Spinal cord (tissue), 10 donors: ENCODE measurements around the gene CMYA5. TPM values are rescaled to one million over a fixed set of nuclear protein-coding genes. Genes with fewer than 3 reads are reported as not detected.
A peak's percentile ranks its signal among the peaks of the same experiment; 100 is the strongest.

Source experiments
- DNase-seq, 6 donors: peaks; one replicate each; pipeline versions ENCODE4 v3.0.0 to v3.0.0-alpha.2; 2013 to 2015; ENCODE audit warnings: low spot score in 6 of 6, low read depth in 4 of 6
- H3K27ac ChIP-seq: one replicate; pipeline ENCODE4 v1.5.1; 2013; ENCODE audit warnings: low read depth, low read length, control low read depth
- H3K27me3 ChIP-seq: one replicate; pipeline ENCODE4 v1.6.1; 2013; ENCODE audit warnings: low read length; ENCODE audit not compliant: control insufficient read depth, insufficient read depth
- H3K36me3 ChIP-seq: one replicate; pipeline ENCODE4 v1.6.1; 2013; ENCODE audit warnings: low read length; ENCODE audit not compliant: control insufficient read depth, insufficient read depth
- H3K4me1 ChIP-seq: one replicate; pipeline ENCODE4 v1.6.1; 2013; ENCODE audit warnings: low read length; ENCODE audit not compliant: control insufficient read depth, insufficient read depth
- H3K4me3 ChIP-seq: one replicate; pipeline ENCODE4 v1.5.1; 2013; ENCODE audit warnings: low read depth, low read length, control low read depth
- H3K9me3 ChIP-seq: one replicate; pipeline ENCODE4 v1.6.1; 2013; ENCODE audit warnings: low read length; ENCODE audit not compliant: control insufficient read depth, insufficient read depth
- WGBS: methylation state at CpG from one replicate; pipeline ENCODE4 v1.1.5; 2013; ENCODE audit warnings: missing lambda C conversion rate; ENCODE audit not compliant: insufficient coverage; 5-methylcytosine and 5-hydroxymethylcytosine counted together
- polyA plus RNA-seq, 2 donors: library from polyadenylated mRNA; unstranded; fragments of 120-200 nt; gene quantifications; one replicate each; pipeline ENCODE4 v1.2.1, GENCODE V29; 2013; ENCODE audit not compliant: insufficient read length in 2 of 2
- total RNA-seq, 2 donors: library from RNA; depleted of rRNA in 1 of 2; stranded (reverse); fragments of 120-200 nt in 1 of 2; fragments of >200 nt in 1 of 2; gene quantifications; one replicate each; pipeline versions ENCODE4 v1.2.3 to v1.2.4, GENCODE V29; 2013 to 2014
- donor health status: healthy.

CMYA5 gene
- total and polyA plus RNA-seq, 4 donors: 4.0 to 9.2 (median 4.6) TPM

- Histone ChIP-seq H3K27ac (no peak overlapping the region), H3K4me1 (no peaks in the 10 kb centered on the region), H3K27me3 (no peaks in the 10 kb centered on the region), H3K36me3 (no peaks in the 10 kb centered on the region), H3K4me3 (no peak overlapping the region), H3K9me3 (no peaks in the 10 kb centered on the region)
- DNase-seq: no peak
- 90% methylated on average over 5 of the region's 7 CpGs for WGBS
Measured at GRCh38 chr5:79798893-79799590, 109.4 kb downstream of the CMYA5 start.

GRCh38 chr5:79800979-79801827 lies 111.6 kb downstream of the CMYA5 start:
- WGBS: 95% methylated on average over 7 of the region's 8 CpGs
- no peak overlapping the region for H3K4me3 ChIP-seq
- no peaks in the 10 kb centered on the region for H3K9me3 ChIP-seq
- no peaks in the 10 kb centered on the region for H3K27me3 ChIP-seq
- DNase-seq: no peak
- no peak overlapping the region for H3K27ac ChIP-seq
- H3K4me1 ChIP-seq: no peaks in the 10 kb centered on the region
- H3K36me3 ChIP-seq: no peaks in the 10 kb centered on the region

GRCh38 chr5:79802406-79802805 lies 112.8 kb downstream of the CMYA5 start:
- no peaks in the 10 kb centered on the region for H3K36me3 ChIP-seq
- WGBS: no CpG with 5 or more reads among the region's 1 CpG

DNA sequence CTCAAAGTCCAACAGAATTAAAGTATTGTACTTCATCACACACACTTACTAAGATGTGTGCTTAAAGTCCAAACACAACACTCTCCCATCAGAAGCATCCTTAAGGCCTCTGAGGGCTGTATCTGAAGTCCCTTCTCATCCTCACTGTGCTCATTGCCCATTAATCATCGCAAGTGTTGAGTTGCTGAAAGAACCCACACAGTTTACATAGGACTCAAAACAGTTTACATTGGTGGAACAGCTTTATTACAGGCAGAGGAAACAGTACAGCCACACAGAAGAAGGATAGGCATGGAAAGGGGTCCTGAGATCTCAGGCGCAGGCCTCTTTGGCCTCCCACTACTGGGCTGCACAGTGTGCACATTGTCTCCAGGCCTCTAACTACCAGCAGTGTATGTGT lies 113.4 kb downstream of the CMYA5 start:
- Histone ChIP-seq H3K27me3 (no peaks in the 10 kb centered on the region), H3K4me3 (no peak overlapping the region), H3K27ac (no peak overlapping the region), H3K4me1 (peaks cover 10% of the 10 kb centered on the region), H3K36me3 (no peaks in the 10 kb centered on the region), H3K9me3 (no peaks in the 10 kb centered on the region)
- DNase-seq: peak in 1 of 6 donors; percentile 25
- 30% methylated on average over 2 of the region's 2 CpGs for WGBS

More at GRCh38 chr5:79802406-79802805, 112.8 kb downstream of the CMYA5 start:
- Histone ChIP-seq H3K4me3 (no peak overlapping the region), H3K27ac (no peak overlapping the region), H3K4me1 (peaks cover 8% of the 10 kb centered on the region), H3K27me3 (no peaks in the 10 kb centered on the region), H3K9me3 (no peaks in the 10 kb centered on the region)
- DNase-seq: no peak

- Histone ChIP-seq H3K9me3 (no peaks in the 10 kb centered on the region), H3K4me3 (no peak overlapping the region), H3K36me3 (no peaks in the 10 kb centered on the region), H3K27ac (peak overlapping the region; percentile 78), H3K27me3 (no peaks in the 10 kb centered on the region), H3K4me1 (peaks cover 10% of the 10 kb centered on the region)
- 34% methylated on average over 3 of the region's 3 CpGs for WGBS
- DNase-seq: peak in 4 of 6 donors; percentile 15 to 76 (median 50)
Measured at GRCh38 chr5:79806741-79807140, 117.1 kb downstream of the CMYA5 start.

DNA sequence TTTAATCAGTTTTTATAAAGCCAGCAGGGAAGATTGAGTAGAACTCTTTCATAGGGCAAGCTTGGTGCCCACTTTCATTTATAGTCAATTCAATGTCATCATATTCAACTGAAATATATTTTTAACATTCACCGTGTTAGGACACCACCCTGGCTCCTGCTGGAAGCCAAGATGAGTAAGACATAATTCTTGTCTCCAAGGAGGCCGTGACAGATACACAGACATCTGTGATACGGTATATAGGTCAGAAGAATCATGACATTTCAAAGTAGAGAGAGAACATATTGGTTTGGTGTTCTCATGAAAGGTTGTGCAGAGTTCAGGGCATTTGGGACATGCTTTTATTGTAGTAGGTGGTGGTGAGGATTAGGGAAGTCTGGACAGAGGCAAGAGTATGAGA lies 120.1 kb downstream of the CMYA5 start:
- Histone ChIP-seq H3K9me3 (no peaks in the 10 kb centered on the region), H3K36me3 (no peaks in the 10 kb centered on the region), H3K4me1 (peaks cover 10% of the 10 kb centered on the region), H3K4me3 (no peak overlapping the region), H3K27me3 (no peaks in the 10 kb centered on the region), H3K27ac (no peak overlapping the region)
- DNase-seq: no peak
- WGBS: 86% methylated on average over 2 of the region's 3 CpGs

GRCh38 chr5:79811081-79811480 lies 121.4 kb downstream of the CMYA5 start:
- no peaks in the 10 kb centered on the region for H3K9me3 ChIP-seq
- peaks cover 10% of the 10 kb centered on the region for H3K4me1 ChIP-seq
- no peaks in the 10 kb centered on the region for H3K36me3 ChIP-seq
- no peak overlapping the region for H3K4me3 ChIP-seq
- DNase-seq: no peak
- H3K27me3 ChIP-seq: no peaks in the 10 kb centered on the region
- 85% methylated on average over 2 of the region's 2 CpGs for WGBS
- no peak overlapping the region for H3K27ac ChIP-seq

DNA sequence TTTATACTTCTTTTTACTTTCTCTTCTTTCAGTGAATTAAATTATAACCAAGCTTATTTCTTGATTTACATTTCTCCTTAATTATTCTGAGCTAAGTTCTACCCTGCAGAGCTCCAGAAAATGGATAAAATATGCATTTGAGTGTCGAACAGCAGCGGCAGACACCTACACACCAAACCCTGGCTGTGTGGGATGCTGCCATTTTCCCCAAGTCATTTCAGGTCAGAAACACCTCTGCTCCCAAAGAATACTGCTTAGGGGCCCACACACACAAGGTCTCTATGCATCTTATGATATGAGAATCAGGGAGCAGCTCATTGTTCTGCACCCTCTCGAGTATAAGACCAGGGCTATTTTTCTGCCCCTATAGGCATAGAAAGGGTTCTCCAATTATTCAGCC lies 122.3 kb downstream of the CMYA5 start:
- Histone ChIP-seq H3K36me3 (no peaks in the 10 kb centered on the region), H3K27me3 (no peaks in the 10 kb centered on the region), H3K4me3 (no peak overlapping the region), H3K4me1 (peaks cover 4% of the 10 kb centered on the region), H3K27ac (no peak overlapping the region), H3K9me3 (no peaks in the 10 kb centered on the region)
- no peak for DNase-seq
- WGBS: 49% methylated on average over 2 of the region's 3 CpGs

- no peak overlapping the region for H3K4me3 ChIP-seq
- no CpG with 5 or more reads among the region's 2 CpGs for WGBS
- H3K27me3 ChIP-seq: no peaks in the 10 kb centered on the region
- no peak overlapping the region for H3K27ac ChIP-seq
- no peaks in the 10 kb centered on the region for H3K36me3 ChIP-seq
- H3K4me1 ChIP-seq: no peaks in the 10 kb centered on the region
- DNase-seq: no peak
- no peaks in the 10 kb centered on the region for H3K9me3 ChIP-seq
Measured at GRCh38 chr5:79814699-79815098, 125.1 kb downstream of the CMYA5 start.

DNA sequence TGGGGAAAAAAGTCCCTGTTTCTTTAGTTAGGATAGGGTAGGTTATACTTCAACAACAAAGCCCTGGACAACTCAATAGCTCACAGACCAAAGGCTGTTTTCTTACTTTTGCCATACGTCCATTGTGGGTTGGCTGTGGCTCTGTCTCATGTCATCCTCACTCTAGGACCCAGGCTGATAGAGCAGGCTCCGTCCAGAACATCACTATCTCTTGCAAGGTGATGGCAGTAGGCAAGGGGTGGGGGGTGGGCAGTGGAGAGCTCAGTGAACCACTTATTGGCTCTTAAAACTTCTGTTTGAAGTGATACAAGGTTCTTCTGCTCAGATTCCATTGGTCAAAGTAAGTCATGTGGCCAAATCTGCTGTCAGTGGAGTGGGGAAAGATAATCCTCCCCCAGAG lies 126.4 kb downstream of the CMYA5 start:
- Histone ChIP-seq H3K36me3 (no peaks in the 10 kb centered on the region), H3K9me3 (no peaks in the 10 kb centered on the region), H3K27ac (no peak overlapping the region), H3K27me3 (no peaks in the 10 kb centered on the region), H3K4me3 (no peak overlapping the region), H3K4me1 (no peaks in the 10 kb centered on the region)
- WGBS: 90% methylated on average over 2 of the region's 2 CpGs
- DNase-seq: no peak
